MCF 10A (cell line): ENCODE data around the gene HSD17B3. TPM values are rescaled to one million over a fixed set of nuclear protein-coding genes. Genes with fewer than 3 reads are reported as not detected.

ENCODE experiments used
- BruUV-seq: library from RNA; stranded (reverse); fragments of 400-500 nt; replicated peaks from 2 replicates; lab custom pipeline; 2021; lab: Mats Ljungman, UMichigan
- CTCF ChIA-PET: fragments of 300-600 bp; sonication (Branson Sonifier 250); formaldehyde crosslinking; extraction: SDS; loops from one replicate; lab custom pipeline; 2021; ENCODE audit warnings: antibody characterized with exemption, inconsistent platforms; lab: Yijun Ruan, JAX
- POLR2A ChIA-PET: fragments of 300-600, 350-650 bp; sonication (Branson Sonifier 250); formaldehyde crosslinking; extraction: SDS; loops from one replicate; lab custom pipeline; 2020; ENCODE audit warnings: antibody characterized with exemption, inconsistent platforms; lab: Yijun Ruan, JAX
- DNase-seq: peaks from one replicate; pipeline ENCODE4 v3.0.0-alpha.2; 2018; ENCODE audit not compliant: unreplicated experiment
- H3K27ac Mint-ChIP-seq: one replicate; pipeline ENCODE4 v1.8.0; 2022; ENCODE audit warnings: mild to moderate bottlenecking, low read depth, mixed read lengths; ENCODE audit not compliant: unreplicated experiment
- H3K27me3 Mint-ChIP-seq: one replicate; pipeline ENCODE4 v1.8.0; 2022; ENCODE audit warnings: mixed read lengths; ENCODE audit not compliant: insufficient read depth, unreplicated experiment
- H3K36me3 Mint-ChIP-seq: one replicate; pipeline ENCODE4 v1.8.0; 2022; ENCODE audit warnings: mild to moderate bottlenecking, moderate library complexity, mixed read lengths; ENCODE audit not compliant: insufficient read depth, unreplicated experiment
- H3K4me1 Mint-ChIP-seq: one replicate; pipeline ENCODE4 v1.8.0; 2022; ENCODE audit warnings: mixed read lengths; ENCODE audit not compliant: insufficient read depth, unreplicated experiment
- H3K4me3 Mint-ChIP-seq: one replicate; pipeline ENCODE4 v1.8.0; 2022; ENCODE audit warnings: mild to moderate bottlenecking, moderate library complexity, mixed read lengths; ENCODE audit not compliant: unreplicated experiment
- H3K9me3 Mint-ChIP-seq: one replicate; pipeline ENCODE4 v1.8.0; 2022; ENCODE audit warnings: mixed read lengths; ENCODE audit not compliant: unreplicated experiment
- intact Hi-C: fragments of 100-400 bp; cut with micrococcal nuclease; formaldehyde crosslinking; loops from 2 replicates; pipeline ENCODE4 v1.14.1; 2022
- total RNA-seq: library from RNA; stranded (reverse); gene quantifications from 2 replicates; pipeline ENCODE4 v1.2.3, GENCODE V29; 2022
- TF ChIP-seq, protein P1 (sequence below): fragments of 200-600 bp; IDR thresholded peaks from one replicate; pipeline ENCODE4 v1.8.0; 2022; ENCODE audit warnings: antibody characterized with exemption, mild to moderate bottlenecking; ENCODE audit not compliant: unreplicated experiment

The HSD17B3 gene
- total RNA-seq, 1 experiment from 2014 or later, result not detected

DNA sequence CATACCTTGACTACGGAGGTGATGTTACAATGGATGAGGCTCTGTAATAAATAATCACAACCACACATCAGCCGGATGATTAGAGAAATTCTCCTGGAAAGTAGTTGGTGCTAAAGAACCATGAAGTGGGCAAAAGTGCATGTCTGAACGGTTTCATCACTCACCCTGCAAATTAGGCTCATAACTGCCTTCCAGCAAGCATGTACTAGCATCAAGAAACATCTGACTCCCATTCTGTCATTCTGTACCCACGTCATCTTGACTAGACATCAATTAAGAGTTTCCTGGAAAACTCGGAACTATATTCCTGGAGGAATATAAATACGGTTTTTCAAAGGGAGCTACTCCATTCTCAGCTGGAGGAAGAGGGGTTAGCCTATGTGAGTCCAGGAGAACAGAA lies 52.2 kb downstream of the HSD17B3 start:
- peaks cover 14% of the 10 kb centered on the region for H3K4me1 Mint-ChIP-seq
- no peaks in the 10 kb centered on the region for H3K36me3 Mint-ChIP-seq
- H3K27ac Mint-ChIP-seq, result no peak overlapping the region
- DNase-seq, result no peak
- peaks cover 68% of the 10 kb centered on the region for H3K27me3 Mint-ChIP-seq
- ChIA-PET POLR2A (no interaction called here), CTCF (interaction anchor here (0.6 to 1.8 kb wide), 3 partner anchors 17 to 1219 kb away, joined by 3 to 6 read pairs (median 4); no protein-coding TSS in a partner anchor)
- no peak overlapping the region for H3K4me3 Mint-ChIP-seq
- intact Hi-C loops, result no loop called here
- BruUV-seq, result no TSS peak
- H3K9me3 Mint-ChIP-seq, result peaks cover 7% of the 10 kb centered on the region
- TF ChIP-seq, protein P1, sequence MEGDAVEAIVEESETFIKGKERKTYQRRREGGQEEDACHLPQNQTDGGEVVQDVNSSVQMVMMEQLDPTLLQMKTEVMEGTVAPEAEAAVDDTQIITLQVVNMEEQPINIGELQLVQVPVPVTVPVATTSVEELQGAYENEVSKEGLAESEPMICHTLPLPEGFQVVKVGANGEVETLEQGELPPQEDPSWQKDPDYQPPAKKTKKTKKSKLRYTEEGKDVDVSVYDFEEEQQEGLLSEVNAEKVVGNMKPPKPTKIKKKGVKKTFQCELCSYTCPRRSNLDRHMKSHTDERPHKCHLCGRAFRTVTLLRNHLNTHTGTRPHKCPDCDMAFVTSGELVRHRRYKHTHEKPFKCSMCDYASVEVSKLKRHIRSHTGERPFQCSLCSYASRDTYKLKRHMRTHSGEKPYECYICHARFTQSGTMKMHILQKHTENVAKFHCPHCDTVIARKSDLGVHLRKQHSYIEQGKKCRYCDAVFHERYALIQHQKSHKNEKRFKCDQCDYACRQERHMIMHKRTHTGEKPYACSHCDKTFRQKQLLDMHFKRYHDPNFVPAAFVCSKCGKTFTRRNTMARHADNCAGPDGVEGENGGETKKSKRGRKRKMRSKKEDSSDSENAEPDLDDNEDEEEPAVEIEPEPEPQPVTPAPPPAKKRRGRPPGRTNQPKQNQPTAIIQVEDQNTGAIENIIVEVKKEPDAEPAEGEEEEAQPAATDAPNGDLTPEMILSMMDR, result no peak

DNA sequence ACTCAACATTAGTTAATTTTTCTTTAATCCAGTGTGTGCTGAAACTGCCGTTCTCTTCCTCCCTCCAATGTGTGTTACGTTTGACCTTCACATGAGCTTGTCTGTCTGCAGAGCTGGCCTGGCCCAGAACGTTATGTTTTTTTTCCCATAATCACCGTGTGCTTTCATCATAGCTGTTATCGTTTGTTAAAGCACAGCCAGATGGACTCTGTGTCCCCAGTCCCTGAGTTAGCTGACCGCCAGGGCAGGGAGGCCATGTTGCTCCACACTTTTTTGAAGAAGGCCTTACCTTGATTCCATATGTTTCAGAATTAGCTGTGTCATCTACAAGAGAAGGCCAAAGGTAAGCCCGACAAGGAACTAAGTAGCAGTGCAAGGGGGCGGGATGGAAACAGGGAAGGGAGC lies 55.7 kb downstream of the HSD17B3 start:
- peaks cover 7% of the 10 kb centered on the region for H3K9me3 Mint-ChIP-seq
- BruUV-seq, result no TSS peak
- no peak for DNase-seq
- TF ChIP-seq, protein P1, result no peak
- CTCF ChIA-PET, result interaction anchor here (0.6 to 4.2 kb wide), 6 partner anchors 8 to 408 kb away, joined by 3 to 18 read pairs (median 4); no protein-coding TSS in a partner anchor
- no peak overlapping the region for H3K4me3 Mint-ChIP-seq
- POLR2A ChIA-PET, result no interaction called here
- H3K27me3 Mint-ChIP-seq, result peaks cover 100% of the 10 kb centered on the region
- intact Hi-C loops, result no loop called here
- H3K27ac Mint-ChIP-seq, result no peak overlapping the region
- peaks cover 13% of the 10 kb centered on the region for H3K4me1 Mint-ChIP-seq
- H3K36me3 Mint-ChIP-seq, result no peaks in the 10 kb centered on the region

DNA sequence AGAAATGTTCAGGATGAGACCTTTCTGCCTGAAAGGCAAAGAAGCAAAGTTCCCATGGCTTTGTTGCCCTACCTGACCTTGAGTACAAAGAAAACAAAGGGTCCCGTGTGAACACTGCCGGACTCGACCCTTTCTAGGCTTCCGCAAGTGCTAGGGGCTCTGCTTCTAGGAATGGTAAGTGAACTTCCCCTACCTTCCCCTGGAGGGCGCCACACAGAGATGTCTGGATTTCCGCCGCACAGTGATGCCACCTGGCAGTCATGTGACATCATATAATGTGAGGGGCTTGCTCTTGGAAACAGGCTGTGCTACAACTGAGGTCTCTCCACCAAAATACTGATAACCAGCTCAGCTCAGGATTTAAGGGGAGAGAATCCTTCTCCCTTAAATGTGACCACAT lies 56.6 kb downstream of the HSD17B3 start:
- TF ChIP-seq, protein P1, result no peak
- Mint-ChIP-seq H3K4me1 (peaks cover 11% of the 10 kb centered on the region), H3K27ac (no peak overlapping the region), H3K36me3 (no peaks in the 10 kb centered on the region), H3K9me3 (no peaks in the 10 kb centered on the region), H3K4me3 (no peak overlapping the region), H3K27me3 (peaks cover 99% of the 10 kb centered on the region)
- POLR2A ChIA-PET, result no interaction called here
- intact Hi-C loops, result no loop called here
- BruUV-seq, result no TSS peak
- CTCF ChIA-PET, result interaction anchor here (1.4 to 4.2 kb wide), 3 partner anchors 9 to 64 kb away, joined by 4 to 18 read pairs (median 5); no protein-coding TSS in a partner anchor
- DNase-seq, result no peak

DNA sequence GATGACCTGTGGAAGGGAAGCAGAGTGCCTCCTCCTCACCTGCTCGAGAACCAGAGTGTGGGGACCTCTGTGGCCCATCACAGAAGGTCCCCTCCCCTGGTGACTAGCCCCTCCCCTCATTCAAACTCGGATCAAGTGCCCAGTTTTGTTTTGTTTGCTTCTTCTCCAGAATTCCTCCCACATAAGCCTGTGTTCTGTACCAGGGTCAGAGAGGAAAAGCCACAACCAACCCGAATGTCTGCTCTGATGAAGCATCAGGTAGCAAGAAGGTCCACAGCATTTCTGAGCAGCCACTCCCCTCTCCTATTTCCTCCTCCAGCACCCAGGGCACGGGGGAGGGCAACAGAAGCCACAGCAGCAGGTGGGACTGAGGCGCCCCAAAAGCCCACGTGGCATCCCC lies 58.2 kb downstream of the HSD17B3 start:
- Mint-ChIP-seq H3K4me1 (peaks cover 11% of the 10 kb centered on the region), H3K9me3 (no peaks in the 10 kb centered on the region), H3K36me3 (no peaks in the 10 kb centered on the region), H3K27ac (no peak overlapping the region), H3K27me3 (peaks cover 99% of the 10 kb centered on the region), H3K4me3 (no peak overlapping the region)
- DNase-seq, result no peak
- BruUV-seq, result no TSS peak
- TF ChIP-seq, protein P1, result no peak
- POLR2A ChIA-PET, result no interaction called here
- intact Hi-C loops, result no loop called here
- CTCF ChIA-PET, result interaction anchor here (0.6 to 1.3 kb wide), 4 partner anchors 26 to 162 kb away, joined by 3 to 4 read pairs (median 3); no protein-coding TSS in a partner anchor
